Spleen (tissue), 13 donors: ENCODE data around the gene ACYP2. TPM values are rescaled to one million over a fixed set of nuclear protein-coding genes. Genes with fewer than 3 reads are reported as not detected.
"Not testable (repeated sequence)": the region's sequence is repeated elsewhere in the genome, so short reads cannot be mapped to it uniquely, and the experiment has no call there.

Source experiments
- DNase-seq: peaks from one replicate; pipeline ENCODE4 v3.0.0-alpha.2; 2020
- H3K27ac ChIP-seq, 8 donors: fragments of 200-600 bp; sonication (generic) in 7 of 8; 1 replicate in 4 of 8; 2 replicates in 4 of 8; pipeline versions ENCODE4 v1.5.0 to v1.8.0; 2016 to 2021; ENCODE audit warnings: inconsistent platforms in 4 of 8, mild to moderate bottlenecking in 4 of 8, moderate library complexity in 1 of 8
- H3K27me3 ChIP-seq, 7 donors: fragments of 200-600 bp; sonication (generic) in 6 of 7; replicated peaks in 1 of 7; 1 replicate in 4 of 7; 2 replicates in 3 of 7; pipeline versions ENCODE4 v1.5.0 to v1.8.0; 2016 to 2021; ENCODE audit warnings: inconsistent platforms in 3 of 7, mild to moderate bottlenecking in 1 of 7
- H3K36me3 ChIP-seq, 6 donors: fragments of 200-600 bp; sonication (generic) in 5 of 6; 1 replicate in 4 of 6; 2 replicates in 2 of 6; pipeline versions ENCODE4 v1.5.0 to v1.8.0; 2016 to 2021; ENCODE audit warnings: inconsistent platforms in 2 of 6
- H3K4me1 ChIP-seq, 6 donors: fragments of 200-600 bp; sonication (generic) in 5 of 6; 1 replicate in 3 of 6; 2 replicates in 3 of 6; pipeline versions ENCODE4 v1.5.0 to v1.8.0; 2016 to 2021; ENCODE audit warnings: inconsistent platforms in 3 of 6
- H3K4me3 ChIP-seq, 8 donors: fragments of 200-600 bp; sonication (generic) in 7 of 8; 1 replicate in 4 of 8; 2 replicates in 4 of 8; pipeline versions ENCODE4 v1.5.0 to v1.8.0; 2016 to 2021; ENCODE audit warnings: inconsistent platforms in 4 of 8, mild to moderate bottlenecking in 4 of 8, moderate library complexity in 2 of 8
- H3K9me3 ChIP-seq, 8 donors: fragments of 200-600 bp; sonication (generic) in 7 of 8; 1 replicate in 4 of 8; 2 replicates in 4 of 8; pipeline versions ENCODE4 v1.5.0 to v1.8.0; 2016 to 2021; ENCODE audit warnings: inconsistent platforms in 4 of 8
- POLR2A ChIP-seq, 3 donors: fragments of 450-650 bp; IDR thresholded peaks; one replicate each; pipeline ENCODE4 v1.5.1; 2017; ENCODE audit warnings: antibody characterized with exemption in 3 of 3, mild to moderate bottlenecking in 1 of 3
- POLR2AphosphoS5 ChIP-seq, 3 donors: sonication (generic); formaldehyde crosslinking; IDR thresholded peaks; one replicate each; pipeline ENCODE4 v1.5.1; 2017; ENCODE audit warnings: antibody characterized with exemption in 3 of 3
- WGBS, 5 donors: extraction: QIAGEN DNeasy Blood & Tissue Kit in 3 of 5; methylation state at CpG; one replicate each; pipeline versions ENCODE4 v1.1.5 to v1.1.7; 2013 to 2018; 5-methylcytosine and 5-hydroxymethylcytosine counted together
- intact Hi-C: fragments of 100-400 bp; cut with DNase I; formaldehyde crosslinking; loops from one replicate; pipeline ENCODE4 v1.15.0; 2023; ENCODE audit warnings: low total_unique reads
- long read RNA-seq, 2 donors: transcript quantifications; one replicate each; lab custom pipeline, GENCODE V29; 2026
- polyA plus RNA-seq, 3 donors: library from polyadenylated mRNA; stranded (reverse); fragments of 200-250 nt; gene quantifications; one replicate each; pipeline ENCODE4 v1.2.1, GENCODE V29; 2013
- total RNA-seq, 7 donors: library from RNA; depleted of rRNA in 3 of 7; stranded (reverse); fragments of >200 nt in 3 of 7; fragmentation: NEBNext Ultra II Directional in 4 of 7; extraction: Animal tissue kit (Norgen Biotek cat#: 25700) in 4 of 7; gene quantifications; one replicate each; pipeline versions ENCODE4 v1.1.0 to v1.2.1, GENCODE V29; 2016 to 2021
- TF ChIP-seq, protein P1 (sequence below), 11 experiments: fragments of 200-600 bp in 7 of 11; fragments of 450-650 bp in 4 of 11; sonication (generic) in 4 of 11; IDR thresholded peaks in 8 of 11; conservative IDR thresholded peaks in 3 of 11; 1 replicate in 7 of 11; 2 replicates in 4 of 11; pipeline versions ENCODE4 v1.4.0 to v1.8.0; 2016 to 2021; ENCODE audit warnings: antibody characterized with exemption in 11 of 11, inconsistent platforms in 4 of 11, mild to moderate bottlenecking in 1 of 11
- donor health status: healthy with polysubstance abuse.
- donor health status: DM: no; HTN: no; CAD: no; lungs with moderate emphysema.
- donor health status: DM: no; HTN: no; CAD: no.
- donor health status: Bipolar disorder and iron deficiency.
- donor health status: healthy.
- donor health status: DM: no; HTN: no; CAD: no.
- donor health status: DM: yes; HTN: yes; CAD: no.

ACYP2 gene
- total RNA-seq: 10 to 100 TPM; 14.6 to 24.7 (median 19.3) TPM
- polyA plus RNA-seq: 10 to 100 TPM; 25.4 to 32.3 (median 27.3) TPM
- long read RNA-seq, donor 1: 0 reads
- long read RNA-seq, donor 2: 0 reads

DNA sequence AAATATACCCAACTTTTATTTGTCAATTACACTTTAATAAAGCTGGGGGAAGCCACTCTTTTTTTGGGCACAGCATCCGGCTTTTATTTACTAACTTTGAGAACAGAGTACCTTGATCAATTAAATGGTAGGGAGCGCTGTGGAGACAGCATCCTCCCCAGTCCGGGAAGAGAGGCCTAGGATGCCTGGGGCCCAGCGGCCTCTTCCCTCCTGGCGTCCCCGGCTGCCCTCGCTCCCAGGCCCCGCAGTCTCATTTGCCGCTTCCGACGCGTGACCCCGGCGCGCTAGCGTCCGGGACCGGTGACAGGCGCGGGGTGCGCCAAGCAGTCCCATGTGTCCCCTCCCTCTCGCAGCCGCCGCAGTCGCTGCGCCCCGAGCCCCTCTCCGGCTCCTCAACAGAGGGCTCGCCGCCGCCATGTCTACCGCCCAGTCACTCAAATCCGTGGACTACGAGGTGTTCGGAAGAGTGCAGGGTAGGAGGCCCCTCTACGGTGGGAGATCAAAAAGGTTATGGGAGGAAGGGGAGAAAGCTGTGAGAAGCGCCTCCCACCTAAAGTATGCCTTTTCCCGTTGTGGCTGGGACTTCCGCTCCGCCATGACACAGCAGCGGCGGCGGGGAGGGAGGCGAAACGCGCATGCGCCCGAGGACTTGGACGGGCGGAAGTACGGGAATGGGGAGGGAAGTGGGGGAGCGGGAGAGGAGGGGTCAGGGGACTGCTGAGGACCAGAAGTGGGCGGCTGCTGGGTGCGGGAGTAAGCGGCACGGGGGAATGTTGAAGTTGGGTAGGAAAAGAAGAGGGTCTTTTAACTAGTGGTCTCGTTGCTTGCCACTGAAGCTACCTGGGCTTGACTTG is at the start of gene ACYP2:
Gene ACYP2, plus strand, starts transcription at position 332 of the 854 bp plus-strand sequence.
- Histone ChIP-seq H3K4me1 (peaks cover 6 to 18% (median 10%) of the 10 kb centered on the region in 6 donors), H3K9me3 (peaks cover 0 to 14% (median 8%) of the 10 kb centered on the region in 8 donors), H3K27me3 (no peaks in the 10 kb centered on the region), H3K36me3 (peaks cover 0 to 21% (median 2%) of the 10 kb centered on the region in 6 donors), H3K27ac (peak within 1 kb of the TSS; percentile 98 to 100 (median 99)), H3K4me3 (peak within 1 kb of the TSS; percentile 43 to 82 (median 62))
- 0 to 1% (median 0%) methylated on average over 46 to 57 of the region's 57 CpGs for WGBS, 5 donors
- DNase-seq: peak; percentile 97
- intact Hi-C loops: no loop called here
- peak; percentile 97 to 98 (median 97) for TF ChIP-seq POLR2AphosphoS5 (IDR thresholded peaks at IDR 0.05)
- peak in 1 of 3 donors; percentile 39 for TF ChIP-seq POLR2A (IDR thresholded peaks at IDR 0.05)
- TF ChIP-seq, protein P1, sequence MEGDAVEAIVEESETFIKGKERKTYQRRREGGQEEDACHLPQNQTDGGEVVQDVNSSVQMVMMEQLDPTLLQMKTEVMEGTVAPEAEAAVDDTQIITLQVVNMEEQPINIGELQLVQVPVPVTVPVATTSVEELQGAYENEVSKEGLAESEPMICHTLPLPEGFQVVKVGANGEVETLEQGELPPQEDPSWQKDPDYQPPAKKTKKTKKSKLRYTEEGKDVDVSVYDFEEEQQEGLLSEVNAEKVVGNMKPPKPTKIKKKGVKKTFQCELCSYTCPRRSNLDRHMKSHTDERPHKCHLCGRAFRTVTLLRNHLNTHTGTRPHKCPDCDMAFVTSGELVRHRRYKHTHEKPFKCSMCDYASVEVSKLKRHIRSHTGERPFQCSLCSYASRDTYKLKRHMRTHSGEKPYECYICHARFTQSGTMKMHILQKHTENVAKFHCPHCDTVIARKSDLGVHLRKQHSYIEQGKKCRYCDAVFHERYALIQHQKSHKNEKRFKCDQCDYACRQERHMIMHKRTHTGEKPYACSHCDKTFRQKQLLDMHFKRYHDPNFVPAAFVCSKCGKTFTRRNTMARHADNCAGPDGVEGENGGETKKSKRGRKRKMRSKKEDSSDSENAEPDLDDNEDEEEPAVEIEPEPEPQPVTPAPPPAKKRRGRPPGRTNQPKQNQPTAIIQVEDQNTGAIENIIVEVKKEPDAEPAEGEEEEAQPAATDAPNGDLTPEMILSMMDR (IDR thresholded peaks at IDR 0.05 in 8 of 11, conservative IDR thresholded peaks at IDR 0.05 in 3 of 11): peak in 2 of 11 experiments; percentile 11 to 34

DNA sequence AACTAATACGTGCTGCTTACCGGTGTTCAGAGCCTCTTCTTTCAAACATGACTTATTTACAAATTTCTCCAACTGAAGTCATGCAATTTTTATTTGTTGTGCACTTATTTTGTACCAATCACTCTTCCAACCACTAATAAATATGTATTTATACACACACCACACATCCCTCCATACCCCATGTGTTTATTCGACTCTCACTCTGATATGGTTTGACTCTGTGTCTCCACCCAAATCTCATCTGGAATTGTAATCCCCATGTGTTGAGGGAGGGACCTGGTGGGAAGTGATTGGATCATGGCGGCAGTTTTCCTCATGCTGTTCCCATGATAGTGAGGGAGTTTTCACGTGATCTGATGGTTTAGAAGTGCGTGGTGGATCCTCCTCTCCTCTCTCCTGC is 49.5 kb upstream of the ACYP2 start:
- no peak overlapping the region for H3K27ac ChIP-seq
- peaks cover 0 to 7% (median 0%) of the 10 kb centered on the region in 6 donors for H3K4me1 ChIP-seq
- no peak for TF ChIP-seq POLR2A (IDR thresholded peaks at IDR 0.05)
- TF ChIP-seq, protein P1 (IDR thresholded peaks at IDR 0.05 in 8 of 11, conservative IDR thresholded peaks at IDR 0.05 in 3 of 11): no peak
- no peak for TF ChIP-seq POLR2AphosphoS5 (IDR thresholded peaks at IDR 0.05)
- H3K4me3 ChIP-seq: no peak overlapping the region
- no peak for DNase-seq
- H3K9me3 ChIP-seq: no peaks in the 10 kb centered on the region
- intact Hi-C loops: no loop called here
- no peaks in the 10 kb centered on the region for H3K36me3 ChIP-seq
- H3K27me3 ChIP-seq: no peaks in the 10 kb centered on the region
- 93 to 95% (median 94%) methylated on average over 6 of the region's 6 CpGs for WGBS, 5 donors

DNA sequence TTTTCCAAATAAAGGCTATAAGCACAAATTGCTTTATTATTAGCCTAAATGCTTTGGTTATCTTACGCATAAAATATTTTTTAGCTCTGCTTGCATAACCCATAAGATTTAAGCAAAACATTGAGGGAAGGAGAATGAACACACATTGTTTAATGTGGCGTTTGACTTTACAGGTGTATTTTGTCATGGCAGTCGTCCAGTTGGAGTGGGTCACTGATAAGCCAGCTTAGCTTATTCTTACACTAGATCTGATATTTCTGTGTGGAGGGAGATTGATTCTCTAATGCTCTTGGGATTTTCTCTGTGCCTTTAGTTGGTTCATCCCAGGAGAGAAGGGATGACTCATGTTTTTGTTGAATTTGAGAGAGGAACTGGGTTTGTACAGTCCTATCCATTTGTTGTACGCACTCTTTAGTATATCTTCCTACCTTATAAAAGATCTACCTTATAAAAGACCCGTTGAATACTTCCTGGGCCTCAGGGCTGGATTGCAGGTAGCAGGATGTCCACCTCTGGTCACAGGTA is 47.5 kb upstream of the ACYP2 start:
- no peak for DNase-seq
- intact Hi-C loops: no loop called here
- Histone ChIP-seq H3K36me3 (no peaks in the 10 kb centered on the region), H3K27me3 (no peaks in the 10 kb centered on the region), H3K4me3 (no peak overlapping the region), H3K9me3 (no peaks in the 10 kb centered on the region), H3K4me1 (peaks cover 0 to 5% (median 0%) of the 10 kb centered on the region in 6 donors), H3K27ac (no peak overlapping the region)
- TF ChIP-seq POLR2A (IDR thresholded peaks at IDR 0.05) (no peak), POLR2AphosphoS5 (IDR thresholded peaks at IDR 0.05) (no peak)
- TF ChIP-seq, protein P1 (IDR thresholded peaks at IDR 0.05 in 8 of 11, conservative IDR thresholded peaks at IDR 0.05 in 3 of 11): no peak
- 88 to 96% (median 93%) methylated on average over 5 of the region's 5 CpGs for WGBS, 5 donors

DNA sequence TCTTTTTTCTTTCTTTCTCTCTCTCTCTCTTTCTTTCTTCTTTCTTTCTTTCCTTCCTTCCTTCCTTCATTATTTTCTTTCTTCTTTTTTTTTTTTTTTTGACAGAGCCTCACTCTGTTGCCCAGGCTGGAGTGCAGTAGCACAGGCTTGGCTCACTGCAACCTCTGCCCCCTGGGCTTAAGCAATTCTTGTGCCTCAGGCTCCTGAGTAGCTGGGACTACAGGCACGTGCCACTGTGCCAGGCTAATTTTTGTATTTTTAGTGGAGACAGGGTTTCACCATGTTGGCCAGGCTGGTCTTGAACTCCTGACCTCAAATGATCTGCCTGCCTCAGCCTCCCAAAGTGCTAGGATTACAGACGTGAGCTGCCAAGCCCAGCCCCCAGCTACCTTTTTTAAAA is 42.9 kb upstream of the ACYP2 start:
- H3K36me3 ChIP-seq, intact Hi-C loops, H3K9me3 ChIP-seq, H3K4me1 ChIP-seq, H3K4me3 ChIP-seq, H3K27ac ChIP-seq, DNase-seq, H3K27me3 ChIP-seq: not testable (repeated sequence)
- WGBS, 5 donors: 58 to 84% (median 73%) methylated on average over 2 of the region's 2 CpGs
